A673 (cell line): ENCODE measurements around the gene ERO1A. TPM values are rescaled to one million over a fixed set of nuclear protein-coding genes. Genes with fewer than 3 reads are reported as not detected.

ENCODE experiments used
- BruUV-seq: library from RNA; stranded (reverse); fragments of 400-500 nt; replicated peaks from 2 replicates; lab custom pipeline; 2021; lab: Mats Ljungman, UMichigan
- CTCF ChIA-PET: fragments of 300-600 bp; sonication (Branson Sonifier 250); formaldehyde crosslinking; loops from one replicate; lab custom pipeline; 2022; ENCODE audit warnings: antibody characterized with exemption; lab: Charles Lee
- POLR2A ChIA-PET: fragments of 300-600 bp; sonication (Branson Sonifier 250); formaldehyde crosslinking; loops from one replicate; lab custom pipeline; 2022; ENCODE audit warnings: antibody characterized with exemption; ENCODE audit not compliant: low non-redundant PET; lab: Charles Lee
- DNase-seq: peaks from one replicate; pipeline ENCODE4 v3.0.0-alpha.2; 2015; ENCODE audit warnings: low spot score
- H3K27ac ChIP-seq: fragments of 200-600 bp; sonication (generic); 2 replicates; pipeline ENCODE4 v1.5.1; 2016; ENCODE audit warnings: mixed run types, low read depth, mild to moderate bottlenecking, mixed read lengths, antibody characterized with exemption, low read length; ENCODE audit not compliant: poor library complexity, severe bottlenecking
- H3K27me3 ChIP-seq: fragments of 200-600 bp; sonication (generic); replicated peaks from 2 replicates; pipeline ENCODE4 v1.6.1; 2017; ENCODE audit warnings: mixed run types, low read depth, mild to moderate bottlenecking, mixed read lengths, antibody characterized with exemption, low read length; ENCODE audit not compliant: insufficient read depth, poor library complexity
- H3K36me3 ChIP-seq: fragments of 200-600 bp; sonication (generic); 2 replicates; pipeline ENCODE4 v1.6.1; 2016; ENCODE audit warnings: mixed run types, mild to moderate bottlenecking, mixed read lengths, antibody characterized with exemption, low read length; ENCODE audit not compliant: insufficient read depth, poor library complexity, severe bottlenecking
- H3K4me1 ChIP-seq: fragments of 200-600 bp; sonication (generic); 2 replicates; pipeline ENCODE4 v1.6.1; 2017; ENCODE audit warnings: mixed run types, mild to moderate bottlenecking, mixed read lengths, antibody characterized with exemption, low read length; ENCODE audit not compliant: insufficient read depth, poor library complexity, severe bottlenecking
- H3K4me3 ChIP-seq: fragments of 200-600 bp; sonication (generic); 2 replicates; pipeline ENCODE4 v1.5.1; 2016; ENCODE audit warnings: low read depth, mixed run types, mild to moderate bottlenecking, mixed read lengths, low read length; ENCODE audit not compliant: poor library complexity, severe bottlenecking
- H3K9me3 ChIP-seq: fragments of 200-600 bp; sonication (generic); 2 replicates; pipeline ENCODE4 v1.6.1; 2016; ENCODE audit warnings: mixed run types, low read depth, mild to moderate bottlenecking, mixed read lengths, antibody characterized with exemption, low read length; ENCODE audit not compliant: poor library complexity, severe bottlenecking
- EZH2 ChIP-seq: fragments of 200-600 bp; sonication (generic); IDR thresholded peaks from 2 replicates; pipeline ENCODE4 v1.6.1; 2017; ENCODE audit warnings: borderline replicate concordance, low read depth, mild to moderate bottlenecking, mixed read lengths, antibody characterized with exemption, low read length; ENCODE audit not compliant: poor library complexity, severe bottlenecking
- intact Hi-C: fragments of 100-400 bp; cut with micrococcal nuclease; formaldehyde crosslinking; loops from one replicate; pipeline ENCODE4 v1.10.0; 2022; ENCODE audit not compliant: unreplicated experiment
- total RNA-seq: library from RNA; stranded (reverse); gene quantifications from 2 replicates; pipeline ENCODE4 v1.2.3, GENCODE V29; 2021
- TF ChIP-seq, protein P1 (sequence below): fragments of 300-800, 200-600 bp; sonication (generic); conservative IDR thresholded peaks from 2 replicates; pipeline ENCODE4 v1.5.1; 2017; ENCODE audit warnings: low read depth, mild to moderate bottlenecking, antibody characterized with exemption, low read length, moderate library complexity, mixed read lengths

Gene ERO1A
- total RNA-seq, 1 experiment from 2014 or later: 52.1 TPM

DNA sequence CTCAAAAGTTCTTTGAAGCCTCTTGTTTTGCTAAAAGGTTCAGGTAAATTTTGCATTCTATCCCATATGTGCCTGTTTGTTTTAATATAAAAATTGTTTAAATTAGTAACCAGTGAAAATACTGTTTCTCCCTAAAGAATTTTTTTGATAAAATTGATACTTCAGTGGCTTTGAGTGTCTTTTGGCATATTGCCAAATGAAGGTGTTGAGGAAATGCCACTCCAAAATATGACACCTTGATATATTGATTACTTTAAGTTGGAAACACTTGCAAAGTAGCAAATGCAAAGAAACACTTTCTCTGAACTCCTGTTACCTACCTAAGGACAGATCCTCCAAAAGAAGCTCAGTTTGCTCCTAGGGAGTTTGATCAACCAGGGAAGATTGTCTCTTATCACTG is 43.1 kb upstream of the ERO1A start:
- Histone ChIP-seq H3K36me3 (no peaks in the 10 kb centered on the region), H3K9me3 (no peaks in the 10 kb centered on the region), H3K27me3 (no peaks in the 10 kb centered on the region), H3K4me3 (no peak overlapping the region), H3K27ac (no peak overlapping the region), H3K4me1 (peaks cover 7% of the 10 kb centered on the region)
- ChIA-PET POLR2A (no interaction called here), CTCF (no interaction called here)
- no TSS peak for BruUV-seq
- no peak for DNase-seq
- intact Hi-C loops: no loop called here
- TF ChIP-seq, protein P1, sequence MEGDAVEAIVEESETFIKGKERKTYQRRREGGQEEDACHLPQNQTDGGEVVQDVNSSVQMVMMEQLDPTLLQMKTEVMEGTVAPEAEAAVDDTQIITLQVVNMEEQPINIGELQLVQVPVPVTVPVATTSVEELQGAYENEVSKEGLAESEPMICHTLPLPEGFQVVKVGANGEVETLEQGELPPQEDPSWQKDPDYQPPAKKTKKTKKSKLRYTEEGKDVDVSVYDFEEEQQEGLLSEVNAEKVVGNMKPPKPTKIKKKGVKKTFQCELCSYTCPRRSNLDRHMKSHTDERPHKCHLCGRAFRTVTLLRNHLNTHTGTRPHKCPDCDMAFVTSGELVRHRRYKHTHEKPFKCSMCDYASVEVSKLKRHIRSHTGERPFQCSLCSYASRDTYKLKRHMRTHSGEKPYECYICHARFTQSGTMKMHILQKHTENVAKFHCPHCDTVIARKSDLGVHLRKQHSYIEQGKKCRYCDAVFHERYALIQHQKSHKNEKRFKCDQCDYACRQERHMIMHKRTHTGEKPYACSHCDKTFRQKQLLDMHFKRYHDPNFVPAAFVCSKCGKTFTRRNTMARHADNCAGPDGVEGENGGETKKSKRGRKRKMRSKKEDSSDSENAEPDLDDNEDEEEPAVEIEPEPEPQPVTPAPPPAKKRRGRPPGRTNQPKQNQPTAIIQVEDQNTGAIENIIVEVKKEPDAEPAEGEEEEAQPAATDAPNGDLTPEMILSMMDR: no peak
- TF ChIP-seq EZH2: no peak

DNA sequence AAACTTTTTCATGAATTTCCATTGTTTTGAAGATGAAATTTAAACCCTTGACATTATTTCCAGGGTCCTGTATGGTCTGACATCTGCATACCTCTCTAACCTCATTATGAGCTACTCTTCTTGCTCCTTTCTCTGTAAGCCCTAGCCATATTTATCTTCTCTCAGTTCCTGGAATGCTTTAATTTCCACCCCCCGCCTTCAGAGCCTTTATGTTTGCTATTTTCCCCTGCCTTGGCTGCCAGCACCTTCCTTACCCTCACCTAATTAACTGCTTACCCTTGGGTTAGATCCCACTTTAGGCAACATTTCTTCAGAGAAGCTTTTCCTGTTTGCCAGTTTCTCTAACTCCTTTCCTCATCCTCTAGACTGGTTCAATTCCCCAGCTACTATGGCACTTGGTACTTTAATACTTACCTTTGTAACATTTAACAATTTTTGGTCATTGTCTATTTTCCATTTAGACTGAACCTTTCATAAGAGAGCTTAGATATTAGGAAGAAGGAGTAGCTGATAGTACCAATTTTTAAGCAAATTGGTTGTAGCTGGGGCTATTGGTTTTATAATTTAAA is 40.6 kb upstream of the ERO1A start:
- TF ChIP-seq, protein P1: no peak
- TF ChIP-seq EZH2: no peak
- no peaks in the 10 kb centered on the region for H3K36me3 ChIP-seq
- intact Hi-C loops: no loop called here
- DNase-seq: no peak
- CTCF ChIA-PET: interaction anchor here (0.6 kb wide), 1 partner anchor 168 kb away, joined by 4 read pairs; no protein-coding TSS in a partner anchor
- H3K9me3 ChIP-seq: no peaks in the 10 kb centered on the region
- no TSS peak for BruUV-seq
- no peak overlapping the region for H3K27ac ChIP-seq
- no peak overlapping the region for H3K4me3 ChIP-seq
- H3K27me3 ChIP-seq: no peaks in the 10 kb centered on the region
- POLR2A ChIA-PET: no interaction called here
- no peaks in the 10 kb centered on the region for H3K4me1 ChIP-seq

DNA sequence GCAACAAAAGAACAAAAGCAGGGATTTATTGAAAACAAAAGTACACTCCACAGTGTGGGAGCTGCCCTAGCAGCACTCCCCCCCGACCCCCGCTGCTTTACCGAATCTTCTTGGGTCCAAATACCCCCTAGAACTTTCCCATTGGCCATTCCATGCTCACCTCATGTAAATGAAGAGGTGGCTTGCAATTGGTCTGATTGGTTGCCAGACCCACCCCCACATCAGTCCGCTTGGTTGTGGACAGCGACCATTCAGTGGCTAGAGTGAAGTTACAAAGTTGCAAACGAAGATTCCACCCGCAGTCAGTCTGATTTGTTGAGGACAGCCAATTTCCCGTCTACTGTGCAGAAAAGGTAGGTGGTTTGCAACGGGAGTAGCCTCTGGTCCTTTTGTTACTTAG is 38.5 kb upstream of the ERO1A start:
- Histone ChIP-seq H3K9me3 (no peaks in the 10 kb centered on the region), H3K36me3 (peaks cover under 1% of the 10 kb centered on the region), H3K27me3 (no peaks in the 10 kb centered on the region), H3K4me3 (no peak overlapping the region), H3K4me1 (no peaks in the 10 kb centered on the region), H3K27ac (no peak overlapping the region)
- ChIA-PET POLR2A (no interaction called here), CTCF (no interaction called here)
- intact Hi-C loops: no loop called here
- TF ChIP-seq, protein P1: no peak
- no peak for TF ChIP-seq EZH2
- no TSS peak for BruUV-seq
- no peak for DNase-seq
